ENCODE results near the gene MMADHC.

Gene MMADHC

GRCh38 chr2:149528983-149529382 is 58.6 kb downstream of the MMADHC start:
- no peak for TF ChIP-seq CTCF (IDR thresholded peaks at IDR 0.05; ENCODE audit: borderline replicate concordance, control extremely low read depth, extremely low read depth, insufficient read depth, missing control alignments)
- in situ Hi-C loops (cut with MboI; ENCODE audit: low sequenced_read_pairs, unreplicated experiment), result no loop called here
- DNase-seq (ENCODE audit: low spot score), result no peak

- DNase-seq (ENCODE audit: low spot score), result no peak
- in situ Hi-C loops (cut with MboI; ENCODE audit: low sequenced_read_pairs, unreplicated experiment), result no loop called here
- no peak for TF ChIP-seq CTCF (IDR thresholded peaks at IDR 0.05; ENCODE audit: borderline replicate concordance, control extremely low read depth, extremely low read depth, insufficient read depth, missing control alignments)
Measured at GRCh38 chr2:149527998-149528755, 59.4 kb downstream of the MMADHC start.

- no peak for DNase-seq (ENCODE audit: low spot score)
- in situ Hi-C loops (cut with MboI; ENCODE audit: low sequenced_read_pairs, unreplicated experiment), result no loop called here
- no peak for TF ChIP-seq CTCF (IDR thresholded peaks at IDR 0.05; ENCODE audit: borderline replicate concordance, control extremely low read depth, extremely low read depth, insufficient read depth, missing control alignments)
Measured at GRCh38 chr2:149526689-149527088, 60.9 kb downstream of the MMADHC start.

GRCh38 chr2:149525323-149525722 is 62.3 kb downstream of the MMADHC start:
- in situ Hi-C loops (cut with MboI; ENCODE audit: low sequenced_read_pairs, unreplicated experiment), result no loop called here

More at GRCh38 chr2:149525323-149525722, 62.3 kb downstream of the MMADHC start:
- no peak for DNase-seq (ENCODE audit: low spot score)
- TF ChIP-seq CTCF (IDR thresholded peaks at IDR 0.05; ENCODE audit: borderline replicate concordance, control extremely low read depth, extremely low read depth, insufficient read depth, missing control alignments), result no peak
